Keratinocyte (primary cell): ENCODE data around the gene OR5I1.
A peak's percentile ranks its signal among the peaks of the same experiment; 100 is the strongest.

Experiments
- EZH2 ChIP-seq: IDR thresholded peaks from one replicate; pipeline ENCODE4 v1.6.1; 2012; ENCODE audit warnings: inconsistent platforms, mild to moderate bottlenecking, low read length, moderate library complexity
- TF ChIP-seq, protein P1 (sequence below), 3 experiments: IDR thresholded peaks in 1 of 3; conservative IDR thresholded peaks in 1 of 3; optimal IDR thresholded peaks in 1 of 3; 2 replicates in 2 of 3; 3 replicates in 1 of 3; pipeline versions ENCODE3 to v1.5.1; 2011; ENCODE audit warnings: low read length in 3 of 3, mild to moderate bottlenecking in 3 of 3, moderate library complexity in 2 of 3, control low read depth in 1 of 3, inconsistent platforms in 1 of 3; ENCODE audit not compliant: insufficient read depth in 2 of 3; ENCODE audit errors: extremely low read depth in 1 of 3

DNA sequence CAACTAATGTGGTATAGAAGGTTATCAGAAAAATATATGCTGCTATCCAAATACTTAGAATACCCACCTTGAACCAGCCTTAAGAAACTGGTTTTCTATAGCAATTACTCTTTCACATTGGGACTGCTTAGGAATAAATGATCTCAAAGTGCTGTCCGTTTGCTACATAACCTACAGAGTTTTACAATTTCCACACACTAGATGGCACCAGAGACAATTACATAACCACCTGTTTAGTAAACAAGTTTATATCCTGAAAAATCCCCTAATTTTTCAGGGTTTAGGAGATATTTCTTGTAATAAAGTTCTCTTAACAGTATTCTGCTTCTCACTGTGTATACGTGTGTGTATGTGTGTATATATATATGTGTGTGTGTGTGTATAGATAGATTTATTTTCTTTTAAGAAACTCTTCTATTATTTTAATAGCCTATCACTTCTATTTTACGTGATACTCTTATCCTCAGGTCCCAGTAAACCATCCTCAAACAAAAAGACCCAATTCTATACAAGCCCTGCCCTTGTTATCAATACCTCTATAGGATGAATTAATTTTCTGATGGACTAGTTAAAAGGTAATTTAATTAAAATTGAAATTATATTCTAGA is 6.7 kb upstream of the OR5I1 start:
- TF ChIP-seq, protein P1, sequence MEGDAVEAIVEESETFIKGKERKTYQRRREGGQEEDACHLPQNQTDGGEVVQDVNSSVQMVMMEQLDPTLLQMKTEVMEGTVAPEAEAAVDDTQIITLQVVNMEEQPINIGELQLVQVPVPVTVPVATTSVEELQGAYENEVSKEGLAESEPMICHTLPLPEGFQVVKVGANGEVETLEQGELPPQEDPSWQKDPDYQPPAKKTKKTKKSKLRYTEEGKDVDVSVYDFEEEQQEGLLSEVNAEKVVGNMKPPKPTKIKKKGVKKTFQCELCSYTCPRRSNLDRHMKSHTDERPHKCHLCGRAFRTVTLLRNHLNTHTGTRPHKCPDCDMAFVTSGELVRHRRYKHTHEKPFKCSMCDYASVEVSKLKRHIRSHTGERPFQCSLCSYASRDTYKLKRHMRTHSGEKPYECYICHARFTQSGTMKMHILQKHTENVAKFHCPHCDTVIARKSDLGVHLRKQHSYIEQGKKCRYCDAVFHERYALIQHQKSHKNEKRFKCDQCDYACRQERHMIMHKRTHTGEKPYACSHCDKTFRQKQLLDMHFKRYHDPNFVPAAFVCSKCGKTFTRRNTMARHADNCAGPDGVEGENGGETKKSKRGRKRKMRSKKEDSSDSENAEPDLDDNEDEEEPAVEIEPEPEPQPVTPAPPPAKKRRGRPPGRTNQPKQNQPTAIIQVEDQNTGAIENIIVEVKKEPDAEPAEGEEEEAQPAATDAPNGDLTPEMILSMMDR (optimal IDR thresholded peaks at IDR 0.05 in 1 of 3, IDR thresholded peaks at IDR 0.05 in 1 of 3, conservative IDR thresholded peaks at IDR 0.05 in 1 of 3; ENCODE audit: extremely low read depth in 1 of 3, insufficient read depth in 2 of 3, low read length in 3 of 3) = peak in 1 of 3 experiments; percentile 35
- TF ChIP-seq EZH2 = no peak
